IMR-90 (cell line): ENCODE results near the gene CCNJL. TPM values are rescaled to one million over a fixed set of nuclear protein-coding genes. Genes with fewer than 3 reads are reported as not detected.

Experiments
- ATAC-seq: fragments of 200-7000 bp; cut with Tn5 transposase; 2 replicates; pipeline ENCODE4 v1.9.1; 2020; ENCODE audit warnings: low read depth, mild to moderate bottlenecking, moderate library complexity
- BruUV-seq: library from RNA; stranded (reverse); fragments of 400-500 nt; replicated peaks from 2 replicates; lab custom pipeline; 2021; lab: Mats Ljungman, UMichigan
- CTCF ChIA-PET: fragments of 300-600 bp; formaldehyde crosslinking; extraction: SDS; loops from one replicate; lab custom pipeline; 2021; ENCODE audit warnings: antibody characterized with exemption; lab: Yijun Ruan, JAX
- POLR2A ChIA-PET: fragments of 300-600 bp; sonication (Branson Sonifier 250); formaldehyde crosslinking; loops from one replicate; lab custom pipeline; 2022; ENCODE audit warnings: antibody characterized with exemption; ENCODE audit not compliant: unreplicated experiment; lab: Charles Lee
- DNase-seq: peaks from one replicate; pipeline ENCODE4 v3.0.0; 2013
- H2AFZ ChIP-seq: replicated peaks from 2 replicates; pipeline ENCODE3; 2013; ENCODE audit warnings: low read length, mild to moderate bottlenecking; ENCODE audit not compliant: poor library complexity
- H2AK5ac ChIP-seq: 2 replicates; pipeline ENCODE4 v1.6.1; 2013; ENCODE audit warnings: low read depth, low read length, inconsistent platforms
- H2AK9ac ChIP-seq: replicated peaks from 2 replicates; pipeline ENCODE3; 2013; ENCODE audit warnings: mild to moderate bottlenecking, low read depth, low read length, moderate library complexity; ENCODE audit not compliant: poor library complexity
- H2BK120ac ChIP-seq: 2 replicates; pipeline ENCODE4 v1.6.1; 2013; ENCODE audit warnings: low read depth, low read length, inconsistent platforms
- H2BK15ac ChIP-seq: 3 replicates; pipeline ENCODE4 v1.6.1; 2013; ENCODE audit warnings: low read depth, low read length, inconsistent platforms
- H2BK20ac ChIP-seq: 2 replicates; pipeline ENCODE4 v1.6.1; 2013; ENCODE audit warnings: low read depth, mild to moderate bottlenecking, inconsistent platforms, low read length, moderate library complexity
- H2BK5ac ChIP-seq: 2 replicates; pipeline ENCODE4 v1.6.1; 2013; ENCODE audit warnings: mild to moderate bottlenecking, low read depth, low read length, inconsistent platforms; ENCODE audit not compliant: poor library complexity, severe bottlenecking
- H3K14ac ChIP-seq: replicated peaks from 2 replicates; pipeline ENCODE4 v1.6.1; 2013; ENCODE audit warnings: low read depth, low read length, inconsistent platforms
- H3K18ac ChIP-seq: 2 replicates; pipeline ENCODE4 v1.6.1; 2013; ENCODE audit warnings: low read depth, low read length, control low read depth
- H3K23ac ChIP-seq: 2 replicates; pipeline ENCODE4 v1.6.1; 2013; ENCODE audit warnings: low read depth, low read length, inconsistent platforms
- H3K27ac ChIP-seq: 2 replicates; pipeline ENCODE4 v1.5.1; 2013; ENCODE audit warnings: mild to moderate bottlenecking, control low read depth, low read length; ENCODE audit not compliant: insufficient read depth
- H3K27me3 ChIP-seq: 2 replicates; pipeline ENCODE4 v1.6.1; 2013; ENCODE audit warnings: low read length; ENCODE audit not compliant: control insufficient read depth, insufficient read depth
- H3K36me3 ChIP-seq: 2 replicates; pipeline ENCODE4 v1.6.1; 2013; ENCODE audit warnings: low read length, mixed read lengths; ENCODE audit not compliant: control insufficient read depth, insufficient read depth
- H3K4ac ChIP-seq: 2 replicates; pipeline ENCODE4 v1.6.1; 2013; ENCODE audit warnings: low read depth, low read length, inconsistent platforms
- H3K4me1 ChIP-seq: 2 replicates; pipeline ENCODE4 v1.6.1; 2013; ENCODE audit warnings: low read length, mixed read lengths; ENCODE audit not compliant: control insufficient read depth, insufficient read depth
- H3K4me2 ChIP-seq: 2 replicates; pipeline ENCODE4 v1.6.1; 2013; ENCODE audit warnings: low read depth, mild to moderate bottlenecking, control low read depth, low read length, moderate library complexity
- H3K4me3 ChIP-seq: 2 replicates; pipeline ENCODE4 v1.5.1; 2013; ENCODE audit warnings: low read depth, mild to moderate bottlenecking, control low read depth, low read length, moderate library complexity; ENCODE audit not compliant: insufficient read depth
- H3K56ac ChIP-seq: 2 replicates; pipeline ENCODE4 v1.6.1; 2013; ENCODE audit warnings: low read length, inconsistent platforms; ENCODE audit not compliant: insufficient read depth; ENCODE audit errors: extremely low read depth
- H3K79me1 ChIP-seq, 2 experiments: 2 replicates each; pipeline ENCODE4 v1.6.1; 2013; ENCODE audit warnings: low read length in 2 of 2, inconsistent platforms in 1 of 2, low read depth in 1 of 2
- H3K9ac ChIP-seq: 2 replicates; pipeline ENCODE4 v1.6.1; 2013; ENCODE audit warnings: low read depth, low read length, control low read depth
- H3K9me1 ChIP-seq: 2 replicates; pipeline ENCODE4 v1.6.1; 2013; ENCODE audit warnings: low read length, inconsistent platforms; ENCODE audit not compliant: insufficient read depth
- H3K9me3 ChIP-seq: 2 replicates; pipeline ENCODE4 v1.6.1; 2013; ENCODE audit warnings: low read length; ENCODE audit not compliant: control insufficient read depth, insufficient read depth
- H4K20me1 ChIP-seq: 2 replicates; pipeline ENCODE4 v1.6.1; 2013; ENCODE audit warnings: low read length, inconsistent platforms; ENCODE audit not compliant: insufficient read depth
- H4K5ac ChIP-seq: 2 replicates; pipeline ENCODE4 v1.6.1; 2013; ENCODE audit warnings: mild to moderate bottlenecking, low read depth, low read length, control low read depth
- H4K8ac ChIP-seq, 2 experiments: 2 replicates each; pipeline ENCODE4 v1.6.1; 2013; ENCODE audit warnings: low read depth in 2 of 2, low read length in 2 of 2, control low read depth in 1 of 2, inconsistent platforms in 1 of 2
- H4K91ac ChIP-seq: 2 replicates; pipeline ENCODE4 v1.6.1; 2013; ENCODE audit warnings: low read depth, low read length, inconsistent platforms; ENCODE audit not compliant: insufficient read depth
- BHLHE40 ChIP-seq: fragments of 150-350 bp; IDR thresholded peaks from 2 replicates; pipeline ENCODE4 v1.6.1; 2016; ENCODE audit warnings: mild to moderate bottlenecking, low read depth, low read length
- CEBPB ChIP-seq: IDR thresholded peaks from 2 replicates; pipeline ENCODE4 v1.6.1; 2012; ENCODE audit warnings: low read depth, low read length, improper control_type of control experiment
- CHD1 ChIP-seq: IDR thresholded peaks from 2 replicates; pipeline ENCODE4 v1.6.1; 2012; ENCODE audit warnings: low read depth, low read length, improper control_type of control experiment
- FOS ChIP-seq: fragments of 150-350 bp; IDR thresholded peaks from 2 replicates; pipeline ENCODE4 v1.6.1; 2016; ENCODE audit warnings: low read depth, low read length
- MAFK ChIP-seq: IDR thresholded peaks from 2 replicates; pipeline ENCODE4 v1.6.1; 2012; ENCODE audit warnings: low read depth, low read length, improper control_type of control experiment
- MAZ ChIP-seq: IDR thresholded peaks from 2 replicates; pipeline ENCODE4 v1.6.1; 2012; ENCODE audit warnings: low read depth, mild to moderate bottlenecking, low read length, improper control_type of control experiment, moderate library complexity, borderline replicate concordance
- MXI1 ChIP-seq: IDR thresholded peaks from 2 replicates; pipeline ENCODE4 v1.6.1; 2012; ENCODE audit warnings: low read depth, mild to moderate bottlenecking, low read length, moderate library complexity, borderline replicate concordance
- NFE2L2 ChIP-seq: fragments of 150-350 bp; IDR thresholded peaks from 2 replicates; pipeline ENCODE4 v1.6.1; 2016; ENCODE audit warnings: low read depth, mild to moderate bottlenecking, low read length
- POLR2A ChIP-seq: IDR thresholded peaks from 2 replicates; pipeline ENCODE4 v1.6.1; 2012; ENCODE audit warnings: mild to moderate bottlenecking, low read depth, low read length
- RAD21 ChIP-seq: IDR thresholded peaks from 2 replicates; pipeline ENCODE4 v1.6.1; 2012; ENCODE audit warnings: low read length, improper control_type of control experiment
- RCOR1 ChIP-seq: IDR thresholded peaks from 2 replicates; pipeline ENCODE4 v1.6.1; 2012; ENCODE audit warnings: mild to moderate bottlenecking, low read length, improper control_type of control experiment; ENCODE audit not compliant: insufficient replicate concordance
- RFX5 ChIP-seq: IDR thresholded peaks from 2 replicates; pipeline ENCODE4 v1.8.0; 2012; ENCODE audit warnings: low read depth, mild to moderate bottlenecking, low read length, moderate library complexity
- SMC3 ChIP-seq: fragments of 150-350 bp; IDR thresholded peaks from 2 replicates; pipeline ENCODE4 v1.6.1; 2016; ENCODE audit warnings: low read depth, mild to moderate bottlenecking, antibody characterized with exemption, low read length, moderate library complexity
- WGBS, 2 experiments: methylation state at CpG; one replicate each; pipeline versions ENCODE4 v1.1.5 to v1.1.7; 2013; ENCODE audit warnings: missing lambda C conversion rate in 2 of 2; ENCODE audit not compliant: insufficient read length in 1 of 2; ENCODE audit errors: extremely low coverage in 2 of 2; 5-methylcytosine and 5-hydroxymethylcytosine counted together
- dilution Hi-C: fragments of 300-500 bp; cut with HindIII; formaldehyde crosslinking; loops from one replicate; pipeline ENCODE4 v1.14.3; 2018; ENCODE audit warnings: low sequenced_read_pairs; ENCODE audit not compliant: unreplicated experiment
- in situ Hi-C: fragments of 300-500 bp; cut with MboI; formaldehyde crosslinking; loops from 3 replicates; pipeline ENCODE4 v1.14.3; 2019; ENCODE audit warnings: low sequenced_read_pairs, inconsistent platforms, mixed read lengths
- intact Hi-C: fragments of 100-400 bp; cut with micrococcal nuclease; formaldehyde crosslinking; loops from 2 replicates; pipeline ENCODE4 v1.10.0; 2022
- polyA plus RNA-seq, 3 experiments: library from polyadenylated mRNA; depleted of rRNA; stranded (reverse); fragments of >200 nt; gene quantifications; 2 replicates each; pipeline ENCODE4 v1.2.3, GENCODE V29; 2012; ENCODE audit warnings: low replicate concordance in 1 of 3
- total RNA-seq: library from RNA; depleted of rRNA; stranded (reverse); fragments of >200 nt; gene quantifications from 2 replicates; pipeline ENCODE4 v1.2.3, GENCODE V29; 2012
- TF ChIP-seq, protein P1 (sequence below): fragments of 150-350 bp; IDR thresholded peaks from 2 replicates; pipeline ENCODE4 v1.6.1; 2016; ENCODE audit warnings: low read depth, mild to moderate bottlenecking, low read length, moderate library complexity, borderline replicate concordance
- TF ChIP-seq, protein P2 (sequence below): conservative IDR thresholded peaks from 2 replicates; pipeline ENCODE4 v1.5.1; 2012; ENCODE audit warnings: mild to moderate bottlenecking, low read depth, low read length, improper control_type of control experiment

The CCNJL gene
- total and polyA plus RNA-seq, 2 of the 4 experiments (the other 2 are of a cell fraction) = 2.0 to 3.8 TPM

DNA sequence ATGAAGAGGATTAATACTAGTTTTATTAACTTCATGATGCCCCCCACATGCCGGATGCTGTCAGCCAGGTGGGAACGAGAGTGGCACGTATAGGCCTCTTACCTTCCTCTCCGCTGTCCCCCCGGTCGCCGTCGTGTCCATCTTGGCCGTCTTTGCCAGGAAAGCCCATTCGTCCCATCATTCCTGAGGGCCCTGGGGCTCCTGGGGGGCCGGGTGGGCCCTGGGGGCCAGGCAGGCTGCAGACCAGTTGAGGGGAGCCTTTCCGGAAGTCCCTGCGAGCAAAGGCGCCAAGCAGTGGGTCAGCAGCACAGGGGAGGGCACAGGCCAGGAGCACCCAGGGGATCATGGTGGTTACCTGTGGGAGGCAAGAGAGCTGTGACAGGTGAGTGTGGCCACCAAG is 42.3 kb upstream of the CCNJL start:
- H2BK5ac ChIP-seq = no peak overlapping the region
- H3K23ac ChIP-seq = no peak overlapping the region
- H2AK5ac ChIP-seq = no peak overlapping the region
- H3K4me1 ChIP-seq = no peaks in the 10 kb centered on the region; the same call in 1 of the 2 replicates
- H2BK120ac ChIP-seq = no peak overlapping the region
- ChIA-PET CTCF (interaction anchor here (0.6 kb wide), 1 partner anchor 903 kb away, joined by 3 read pairs; no protein-coding TSS in a partner anchor), POLR2A (no interaction called here)
- no peaks in the 10 kb centered on the region for H3K79me1 ChIP-seq
- no peak overlapping the region for H3K4me2 ChIP-seq
- no peak for DNase-seq
- no peak overlapping the region for H4K8ac ChIP-seq
- H3K27ac ChIP-seq = no peak overlapping the region
- no peak overlapping the region for H3K4ac ChIP-seq
- no peaks in the 10 kb centered on the region for H3K36me3 ChIP-seq
- dilution Hi-C loops = loop anchor here (25.0 kb wide), 1 partner anchor 342 kb away; the partner anchor contains the start of gene TTC1
- TF ChIP-seq RCOR1 (no peak), MXI1 (no peak), MAZ (no peak), MAFK (no peak), CHD1 (no peak), CEBPB (no peak), RFX5 (no peak), POLR2A (no peak), RAD21 (no peak), BHLHE40 (no peak), FOS (no peak), SMC3 (no peak), NFE2L2 (no peak)
- TF ChIP-seq, protein P1, sequence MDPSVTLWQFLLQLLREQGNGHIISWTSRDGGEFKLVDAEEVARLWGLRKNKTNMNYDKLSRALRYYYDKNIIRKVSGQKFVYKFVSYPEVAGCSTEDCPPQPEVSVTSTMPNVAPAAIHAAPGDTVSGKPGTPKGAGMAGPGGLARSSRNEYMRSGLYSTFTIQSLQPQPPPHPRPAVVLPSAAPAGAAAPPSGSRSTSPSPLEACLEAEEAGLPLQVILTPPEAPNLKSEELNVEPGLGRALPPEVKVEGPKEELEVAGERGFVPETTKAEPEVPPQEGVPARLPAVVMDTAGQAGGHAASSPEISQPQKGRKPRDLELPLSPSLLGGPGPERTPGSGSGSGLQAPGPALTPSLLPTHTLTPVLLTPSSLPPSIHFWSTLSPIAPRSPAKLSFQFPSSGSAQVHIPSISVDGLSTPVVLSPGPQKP = no peak
- TF ChIP-seq, protein P2, sequence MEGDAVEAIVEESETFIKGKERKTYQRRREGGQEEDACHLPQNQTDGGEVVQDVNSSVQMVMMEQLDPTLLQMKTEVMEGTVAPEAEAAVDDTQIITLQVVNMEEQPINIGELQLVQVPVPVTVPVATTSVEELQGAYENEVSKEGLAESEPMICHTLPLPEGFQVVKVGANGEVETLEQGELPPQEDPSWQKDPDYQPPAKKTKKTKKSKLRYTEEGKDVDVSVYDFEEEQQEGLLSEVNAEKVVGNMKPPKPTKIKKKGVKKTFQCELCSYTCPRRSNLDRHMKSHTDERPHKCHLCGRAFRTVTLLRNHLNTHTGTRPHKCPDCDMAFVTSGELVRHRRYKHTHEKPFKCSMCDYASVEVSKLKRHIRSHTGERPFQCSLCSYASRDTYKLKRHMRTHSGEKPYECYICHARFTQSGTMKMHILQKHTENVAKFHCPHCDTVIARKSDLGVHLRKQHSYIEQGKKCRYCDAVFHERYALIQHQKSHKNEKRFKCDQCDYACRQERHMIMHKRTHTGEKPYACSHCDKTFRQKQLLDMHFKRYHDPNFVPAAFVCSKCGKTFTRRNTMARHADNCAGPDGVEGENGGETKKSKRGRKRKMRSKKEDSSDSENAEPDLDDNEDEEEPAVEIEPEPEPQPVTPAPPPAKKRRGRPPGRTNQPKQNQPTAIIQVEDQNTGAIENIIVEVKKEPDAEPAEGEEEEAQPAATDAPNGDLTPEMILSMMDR = no peak
- in situ Hi-C loops = no loop called here
- H3K9me3 ChIP-seq = no peaks in the 10 kb centered on the region
- H4K91ac ChIP-seq = no peak overlapping the region
- H4K20me1 ChIP-seq = no peaks in the 10 kb centered on the region
- H2AFZ ChIP-seq = no peak overlapping the region
- no peak overlapping the region for H3K18ac ChIP-seq
- H3K4me3 ChIP-seq = no peak overlapping the region
- H3K14ac ChIP-seq = no peak overlapping the region
- no peak overlapping the region for H4K5ac ChIP-seq
- no peak overlapping the region for H2AK9ac ChIP-seq
- intact Hi-C loops = no loop called here
- no TSS peak for BruUV-seq
- H3K56ac ChIP-seq = no peak overlapping the region
- WGBS, 2 experiments = 95% methylated on average over 11 of the region's 14 CpGs; no CpG with 5 or more reads in 1 of the 2 experiments
- no peak for ATAC-seq
- no peak overlapping the region for H2BK15ac ChIP-seq
- H3K27me3 ChIP-seq = no peaks in the 10 kb centered on the region
- H3K9ac ChIP-seq = no peak overlapping the region
- H3K9me1 ChIP-seq = no peaks in the 10 kb centered on the region; the same call in 1 of the 2 replicates
- H2BK20ac ChIP-seq = no peak overlapping the region
